ENCODE data around the gene IPO11.
"Not testable (repeated sequence)": the region's sequence is repeated elsewhere in the genome, so short reads cannot be mapped to it uniquely, and the experiment has no call there.

IPO11 gene

GRCh38 chr5:62652225-62652624, 239.7 kb downstream of the IPO11 start:
- no peak for DNase-seq

DNA sequence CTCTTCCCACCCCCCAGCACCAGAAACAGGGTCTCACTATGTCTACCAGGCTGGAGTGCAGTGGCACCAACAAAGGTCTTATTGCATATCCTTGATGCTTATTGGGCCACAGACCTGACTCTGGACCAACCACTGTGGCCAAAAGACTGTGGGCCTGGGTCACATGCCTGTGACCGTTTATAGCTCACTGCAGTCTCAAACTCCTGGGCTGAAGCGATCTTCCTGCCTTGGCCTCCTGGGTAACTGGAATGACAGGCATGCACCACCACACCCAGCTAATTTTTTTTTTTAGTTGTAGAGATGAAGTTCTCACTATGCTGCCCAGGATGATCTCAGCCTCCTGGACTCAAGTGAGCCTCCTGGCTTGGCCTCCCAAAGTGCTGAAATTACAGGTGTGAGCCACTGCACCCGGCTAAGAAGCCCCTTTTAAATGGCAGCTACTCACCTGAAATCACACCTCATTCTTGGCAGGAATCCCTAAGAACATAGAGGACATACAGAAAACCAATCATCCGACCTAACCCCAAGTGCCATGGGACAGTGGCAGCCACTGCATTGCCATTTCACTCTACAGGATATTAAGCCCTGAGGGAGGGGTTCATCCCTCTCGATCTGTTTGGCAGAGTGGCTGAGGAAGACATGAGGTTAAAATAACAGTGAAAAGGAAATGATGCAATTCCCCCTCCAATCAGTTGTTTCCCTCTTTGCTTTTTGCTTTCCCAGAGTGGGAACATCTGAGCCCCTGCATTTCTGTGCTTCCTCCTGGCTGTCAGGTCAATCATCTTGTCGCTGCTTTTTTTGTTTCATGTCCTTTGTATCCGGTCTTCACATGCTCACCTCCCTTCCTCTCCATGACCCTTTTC, 240.7 kb downstream of the IPO11 start:
- no peak for DNase-seq

- DNase-seq = no peak
Measured at GRCh38 chr5:62653864-62654575, 241.5 kb downstream of the IPO11 start.

DNA sequence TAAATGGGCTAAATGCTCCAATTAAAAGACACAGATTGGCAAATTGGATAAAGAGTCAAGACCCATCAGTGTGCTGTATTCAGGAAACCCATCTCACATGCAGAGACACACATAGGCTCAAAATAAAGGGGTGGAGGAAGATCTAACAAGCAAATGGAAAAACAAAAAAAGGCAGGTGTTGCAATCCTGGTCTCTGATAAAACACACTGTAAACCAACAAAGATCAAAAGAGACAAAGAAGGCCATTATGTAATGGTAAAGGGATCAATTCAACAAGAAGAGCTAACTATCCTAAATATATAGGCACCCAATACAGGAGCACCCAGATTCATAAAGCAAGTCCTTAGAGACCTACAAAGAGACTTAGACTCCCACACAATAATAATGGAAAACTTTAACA, 245.2 kb downstream of the IPO11 start:
- DNase-seq = not testable (repeated sequence)

DNA sequence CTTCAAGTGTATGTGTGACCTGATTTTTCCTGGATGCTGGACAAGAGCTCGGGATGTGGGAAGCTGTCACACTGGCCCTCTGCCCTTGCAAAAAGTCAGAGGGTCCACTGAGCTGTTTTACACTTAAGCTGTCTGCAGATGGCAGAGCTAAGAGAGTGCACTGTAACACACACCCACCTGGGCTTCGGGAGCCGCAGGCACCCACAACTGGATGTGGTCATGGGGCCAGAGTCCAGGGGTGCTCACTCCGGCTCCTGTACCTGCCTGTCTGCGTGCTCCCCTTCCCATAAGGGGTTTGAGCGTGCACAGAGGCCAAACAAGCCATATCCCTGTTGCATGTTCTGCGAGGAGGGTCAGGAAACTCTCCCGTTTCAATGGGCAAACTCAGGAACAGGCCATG, 248.6 kb downstream of the IPO11 start:
- DNase-seq = no peak

GRCh38 chr5:62662521-62662920, 250.0 kb downstream of the IPO11 start:
- no peak for DNase-seq

GRCh38 chr5:62671479-62671878, 258.9 kb downstream of the IPO11 start:
- DNase-seq = no peak

- DNase-seq = not testable (repeated sequence)
Measured at GRCh38 chr5:62676596-62676995, 264.0 kb downstream of the IPO11 start.

Data from HCEC 1CT (cell line).